CD4-positive, alpha-beta T cell (primary cell): ENCODE results near the gene SARNP. TPM values are rescaled to one million over a fixed set of nuclear protein-coding genes. Genes with fewer than 3 reads are reported as not detected.
"Not testable (repeated sequence)": the region's sequence is repeated elsewhere in the genome, so short reads cannot be mapped to it uniquely, and the experiment has no call there.

Experiments
- ATAC-seq: fragments of 200-7000 bp; cut with Tn5 transposase; one replicate; pipeline ENCODE4 v1.10.0; 2022; ENCODE audit warnings: mild to moderate bottlenecking; ENCODE audit not compliant: poor library complexity
- CTCF ChIA-PET: fragments of 350-600 bp; sonication (Branson Sonifier 250); formaldehyde crosslinking; loops from one replicate; lab custom pipeline; 2021; ENCODE audit warnings: antibody characterized with exemption, inconsistent platforms; lab: Charles Lee
- POLR2A ChIA-PET: fragments of 350-600 bp; sonication (Branson Sonifier 250); formaldehyde crosslinking; loops from one replicate; lab custom pipeline; 2021; ENCODE audit warnings: antibody characterized with exemption, inconsistent platforms; lab: Charles Lee
- DNase-seq, 14 experiments: peaks; one replicate each; pipeline ENCODE4 v3.0.0-alpha.2; 2013 to 2020; ENCODE audit warnings: mixed read lengths in 2 of 14
- H3K27ac ChIP-seq, 2 donors: one replicate each; pipeline versions ENCODE4 v1.5.1 to v1.7.0; 2013; ENCODE audit warnings: low read length in 2 of 2, low read depth in 1 of 2, mild to moderate bottlenecking in 1 of 2
- H3K27me3 ChIP-seq, 2 experiments: 1 replicate in 1 of 2; 2 replicates in 1 of 2; pipeline versions ENCODE4 v1.6.1 to v1.7.0; 2013; ENCODE audit warnings: low read length in 2 of 2, control low read depth in 1 of 2, mild to moderate bottlenecking in 1 of 2, moderate library complexity in 1 of 2; ENCODE audit not compliant: insufficient read depth in 2 of 2, control insufficient read depth in 1 of 2
- H3K36me3 ChIP-seq: one replicate; pipeline ENCODE4 v1.6.1; 2013; ENCODE audit warnings: low read length, control low read depth; ENCODE audit not compliant: insufficient read depth
- H3K4me1 ChIP-seq: one replicate; pipeline ENCODE4 v1.6.1; 2013; ENCODE audit warnings: low read length, control low read depth; ENCODE audit not compliant: insufficient read depth
- H3K4me3 ChIP-seq: one replicate; pipeline ENCODE4 v1.5.1; 2013; ENCODE audit warnings: mild to moderate bottlenecking, low read length, moderate library complexity
- H3K9me3 ChIP-seq, 2 experiments: 1 replicate in 1 of 2; 2 replicates in 1 of 2; pipeline versions ENCODE4 v1.6.1 to v1.7.0; 2013; ENCODE audit warnings: low read length in 2 of 2, mild to moderate bottlenecking in 2 of 2, control low read depth in 1 of 2, moderate library complexity in 1 of 2; ENCODE audit not compliant: control insufficient read depth in 1 of 2, insufficient read depth in 1 of 2
- H3K27ac Mint-ChIP-seq: one replicate; pipeline ENCODE4 v1.8.0; 2020; ENCODE audit warnings: mixed read lengths
- H3K27me3 Mint-ChIP-seq: one replicate; pipeline ENCODE4 v1.8.0; 2021; ENCODE audit warnings: mixed read lengths
- H3K36me3 Mint-ChIP-seq: one replicate; pipeline ENCODE4 v1.8.0; 2021; ENCODE audit warnings: low read depth, mixed read lengths
- H3K4me1 Mint-ChIP-seq: one replicate; pipeline ENCODE4 v1.8.0; 2021; ENCODE audit warnings: low read depth, mixed read lengths
- H3K4me3 Mint-ChIP-seq: one replicate; pipeline ENCODE4 v1.8.0; 2020; ENCODE audit warnings: mild to moderate bottlenecking, mixed read lengths
- H3K9me3 Mint-ChIP-seq: one replicate; pipeline ENCODE4 v1.8.0; 2020; ENCODE audit warnings: mixed read lengths
- intact Hi-C, 2 experiments: fragments of 100-400 bp; cut with DNase I in 1 of 2; cut with micrococcal nuclease in 1 of 2; formaldehyde crosslinking; loops; one replicate each; pipeline versions ENCODE4 v1.15.1 to v1.9.0; 2023 to 2025; cut with DNase I, micrococcal nuclease
- total RNA-seq, 174 experiments: library from RNA in 2 of 174; stranded (reverse) in 2 of 174; gene quantifications; one replicate each; pipeline ENCODE4 v1.2.3 and lab custom pipeline; 2021 to 2026
- TF ChIP-seq, protein P1 (sequence below): fragments of 200-600 bp; IDR thresholded peaks from one replicate; pipeline ENCODE4 v1.8.0; 2022; ENCODE audit warnings: antibody characterized with exemption, mild to moderate bottlenecking

Gene SARNP
- total RNA-seq, 2 experiments from 2014 or later: 38.2 to 38.6 TPM

DNA sequence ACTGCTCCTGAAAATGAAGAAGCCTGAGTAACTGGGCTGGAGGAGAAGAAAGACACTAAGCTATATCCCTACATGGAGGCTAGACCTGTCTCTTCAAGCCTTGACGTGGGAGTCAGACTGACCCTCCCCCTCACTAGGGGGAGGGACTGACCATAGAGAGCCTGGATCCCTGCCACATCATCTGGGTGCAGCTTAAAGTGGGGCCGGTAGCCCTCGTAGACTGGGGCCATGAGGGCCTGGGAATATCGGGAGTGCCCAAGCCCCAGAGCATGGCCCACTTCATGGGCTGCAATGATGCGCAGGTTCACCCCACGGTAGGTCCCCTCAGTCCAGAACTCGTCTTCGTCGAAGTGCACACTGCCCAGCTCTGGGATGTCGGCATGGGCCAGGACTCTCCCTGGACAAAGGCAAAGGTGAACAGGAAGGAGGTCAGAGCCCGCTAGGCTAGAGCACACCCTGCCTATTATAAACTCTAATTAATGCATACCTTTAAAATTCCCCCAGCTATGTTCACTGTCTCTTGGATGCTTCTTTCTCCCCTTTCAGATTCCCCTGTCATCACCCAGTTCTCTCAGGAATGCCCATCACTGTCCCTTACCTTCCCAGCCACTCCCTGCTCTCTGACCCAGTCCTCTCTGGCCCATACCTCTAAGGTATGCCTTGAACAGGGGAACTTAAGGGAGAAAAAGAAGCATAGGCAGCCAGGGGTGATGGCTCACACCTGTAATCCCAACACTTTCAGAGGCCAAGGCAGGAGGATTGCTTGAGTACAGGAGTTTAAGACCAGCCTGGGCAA is 22.0 kb upstream of the SARNP start:
- Histone ChIP-seq H3K27me3 (no peaks in the 10 kb centered on the region), H3K36me3 (no peaks in the 10 kb centered on the region), H3K9me3 (no peaks in the 10 kb centered on the region), H3K27ac (no peak overlapping the region), H3K4me3 (no peak overlapping the region), H3K4me1 (peaks cover 3% of the 10 kb centered on the region)
- no peaks in the 10 kb centered on the region for H3K9me3 Mint-ChIP-seq
- TF ChIP-seq, protein P1, sequence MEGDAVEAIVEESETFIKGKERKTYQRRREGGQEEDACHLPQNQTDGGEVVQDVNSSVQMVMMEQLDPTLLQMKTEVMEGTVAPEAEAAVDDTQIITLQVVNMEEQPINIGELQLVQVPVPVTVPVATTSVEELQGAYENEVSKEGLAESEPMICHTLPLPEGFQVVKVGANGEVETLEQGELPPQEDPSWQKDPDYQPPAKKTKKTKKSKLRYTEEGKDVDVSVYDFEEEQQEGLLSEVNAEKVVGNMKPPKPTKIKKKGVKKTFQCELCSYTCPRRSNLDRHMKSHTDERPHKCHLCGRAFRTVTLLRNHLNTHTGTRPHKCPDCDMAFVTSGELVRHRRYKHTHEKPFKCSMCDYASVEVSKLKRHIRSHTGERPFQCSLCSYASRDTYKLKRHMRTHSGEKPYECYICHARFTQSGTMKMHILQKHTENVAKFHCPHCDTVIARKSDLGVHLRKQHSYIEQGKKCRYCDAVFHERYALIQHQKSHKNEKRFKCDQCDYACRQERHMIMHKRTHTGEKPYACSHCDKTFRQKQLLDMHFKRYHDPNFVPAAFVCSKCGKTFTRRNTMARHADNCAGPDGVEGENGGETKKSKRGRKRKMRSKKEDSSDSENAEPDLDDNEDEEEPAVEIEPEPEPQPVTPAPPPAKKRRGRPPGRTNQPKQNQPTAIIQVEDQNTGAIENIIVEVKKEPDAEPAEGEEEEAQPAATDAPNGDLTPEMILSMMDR: no peak
- intact Hi-C loops: loop anchor here in 1 of 2 experiments (5.0 kb wide), 1 partner anchor 63 kb away; no protein-coding TSS in a partner anchor
- H3K4me1 Mint-ChIP-seq: peaks cover 14% of the 10 kb centered on the region
- H3K4me3 Mint-ChIP-seq: no peak overlapping the region
- H3K36me3 Mint-ChIP-seq: no peaks in the 10 kb centered on the region
- POLR2A ChIA-PET: no interaction called here
- DNase-seq (no peak), ATAC-seq (no peak)
- CTCF ChIA-PET: no interaction called here
- no peaks in the 10 kb centered on the region for H3K27me3 Mint-ChIP-seq
- no peak overlapping the region for H3K27ac Mint-ChIP-seq

DNA sequence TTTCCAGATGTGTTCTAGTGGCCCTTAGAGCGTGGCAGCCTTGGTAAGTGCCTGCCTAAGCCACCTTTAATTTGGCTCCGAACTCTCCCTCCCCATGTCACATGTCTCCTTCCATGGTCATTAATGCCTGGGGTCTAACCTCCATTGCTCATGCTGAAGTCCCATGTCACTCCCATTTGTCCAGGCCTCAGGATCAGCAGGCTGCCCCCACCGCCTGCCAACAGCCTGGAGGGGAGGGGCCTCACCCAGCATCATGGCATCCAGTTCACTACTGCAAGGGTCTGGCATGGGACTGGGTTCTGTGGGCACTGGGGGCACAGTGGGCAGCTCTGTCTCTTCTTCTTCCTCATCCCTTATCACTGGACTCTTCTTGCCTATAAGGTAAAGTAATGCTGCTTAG is 20.8 kb upstream of the SARNP start:
- Histone ChIP-seq H3K4me1 (peaks cover 3% of the 10 kb centered on the region), H3K36me3 (no peaks in the 10 kb centered on the region), H3K4me3 (no peak overlapping the region), H3K27me3 (no peaks in the 10 kb centered on the region), H3K27ac (no peak overlapping the region), H3K9me3 (no peaks in the 10 kb centered on the region)
- no peaks in the 10 kb centered on the region for H3K27me3 Mint-ChIP-seq
- H3K4me1 Mint-ChIP-seq: peaks cover 14% of the 10 kb centered on the region
- intact Hi-C loops: loop anchor here in 1 of 2 experiments (5.0 kb wide), 1 partner anchor 64 kb away; no protein-coding TSS in a partner anchor
- no peaks in the 10 kb centered on the region for H3K36me3 Mint-ChIP-seq
- no peak overlapping the region for H3K4me3 Mint-ChIP-seq
- ChIA-PET POLR2A (no interaction called here), CTCF (no interaction called here)
- H3K27ac Mint-ChIP-seq: no peak overlapping the region
- no peak for ATAC-seq
- no peak for DNase-seq
- H3K9me3 Mint-ChIP-seq: no peaks in the 10 kb centered on the region
- TF ChIP-seq, protein P1: no peak

DNA sequence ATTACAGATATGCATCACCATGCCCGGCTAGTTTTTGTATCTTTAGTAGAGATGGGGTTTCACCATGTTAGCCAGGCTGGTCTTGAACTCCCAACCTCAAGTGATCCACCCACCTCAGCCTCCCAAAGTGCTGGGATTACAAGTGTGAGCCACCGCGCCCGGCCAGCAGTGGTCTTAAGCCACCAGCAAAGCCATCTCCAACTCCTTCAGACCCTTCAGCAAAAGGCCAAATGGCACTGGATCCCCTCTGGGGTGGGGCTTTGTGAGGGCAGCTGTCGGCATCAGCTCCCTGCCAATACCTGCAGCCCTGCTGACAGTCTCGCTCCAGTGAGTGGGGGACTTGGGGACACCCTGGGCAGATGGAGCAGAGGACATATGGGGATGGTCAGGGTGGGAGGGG is 16.9 kb upstream of the SARNP start:
- H3K27me3 Mint-ChIP-seq, H3K9me3 Mint-ChIP-seq, H3K27ac ChIP-seq, DNase-seq, H3K27ac Mint-ChIP-seq, H3K9me3 ChIP-seq, H3K4me3 ChIP-seq, ATAC-seq, H3K36me3 ChIP-seq, intact Hi-C loops, H3K4me3 Mint-ChIP-seq, H3K27me3 ChIP-seq: not testable (repeated sequence)
- POLR2A ChIA-PET: interaction anchor here (0.6 to 1.3 kb wide), 3 partner anchors 99 to 139 kb away, joined by 3 to 4 read pairs (median 3); partner anchors contain the start of gene RAB5B
- peaks cover 18% of the 10 kb centered on the region for H3K4me1 ChIP-seq
- H3K4me1 Mint-ChIP-seq: peaks cover 40% of the 10 kb centered on the region
- peaks cover 15% of the 10 kb centered on the region for H3K36me3 Mint-ChIP-seq
- CTCF ChIA-PET: interaction anchor here (0.7 kb wide), 1 partner anchor 101 kb away, joined by 3 read pairs; no protein-coding TSS in a partner anchor
